NCI-H1105 treated with DMSO at 0.1 percent for 48 hours (cell line): ENCODE data around the gene REXO5.

Source experiments
- DNase-seq: peaks from one replicate; lab custom pipeline; 2025; lab: John Stamatoyannopoulos, UW

REXO5 gene

DNA sequence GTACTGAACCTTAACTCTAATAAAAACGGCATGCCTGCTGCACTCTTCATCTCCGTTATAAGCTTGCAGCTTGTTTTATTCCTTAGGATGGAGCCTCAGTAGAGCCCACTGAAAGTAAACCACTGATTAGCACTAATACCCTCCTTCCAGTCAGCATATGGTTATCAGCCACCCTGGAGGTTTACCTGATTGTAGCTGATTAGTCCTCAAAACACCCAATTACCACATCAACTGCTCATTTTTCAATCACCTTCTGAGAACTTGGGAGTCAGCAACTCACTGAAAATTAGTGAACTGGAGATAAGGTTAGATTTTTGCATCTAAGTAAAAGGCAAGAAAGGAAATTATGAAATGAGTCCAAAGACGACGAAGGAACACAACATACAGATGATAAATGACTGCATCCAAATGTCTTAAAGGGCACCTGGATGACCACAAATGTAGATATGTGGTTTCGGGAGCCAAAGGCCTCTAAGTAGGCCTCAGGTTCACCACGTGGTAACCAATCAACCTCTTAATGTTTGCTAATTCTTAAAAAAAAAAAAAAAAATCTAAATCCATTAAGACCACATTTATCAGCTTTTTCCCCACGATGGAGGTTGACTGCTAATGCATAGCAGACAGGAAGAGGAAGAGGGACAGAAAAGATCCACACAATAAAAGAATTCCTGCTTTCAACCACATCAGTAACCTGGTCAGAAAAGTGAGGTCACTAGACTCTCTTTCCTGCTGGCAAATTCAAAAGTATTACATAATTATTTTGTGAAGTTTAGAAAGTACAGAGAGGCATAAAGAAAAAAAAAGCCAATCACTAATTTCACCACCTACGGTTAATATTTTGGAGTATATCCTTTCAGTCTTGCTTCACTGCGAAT, 65.9 kb downstream of the REXO5 start:
- no peak for DNase-seq

DNA sequence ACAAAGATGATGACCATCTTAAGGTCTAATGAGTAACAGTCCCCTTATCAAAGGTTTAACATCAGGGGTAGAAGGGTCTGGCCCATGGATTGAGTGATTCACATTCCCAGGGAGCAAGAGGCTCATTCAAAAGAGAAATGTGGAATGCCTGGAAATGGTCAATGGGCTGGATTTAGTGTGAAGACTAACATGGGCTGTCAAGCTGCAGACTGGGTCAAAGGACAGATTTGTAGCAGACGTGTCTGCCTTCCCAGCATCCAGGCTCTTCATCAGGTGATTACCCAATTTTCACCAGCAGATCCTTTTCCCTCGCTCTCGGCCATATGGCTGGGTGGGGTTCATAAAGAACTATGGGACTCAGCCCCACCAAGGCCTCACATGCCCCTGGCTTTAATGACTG, 67.0 kb downstream of the REXO5 start:
- DNase-seq, result no peak

DNA sequence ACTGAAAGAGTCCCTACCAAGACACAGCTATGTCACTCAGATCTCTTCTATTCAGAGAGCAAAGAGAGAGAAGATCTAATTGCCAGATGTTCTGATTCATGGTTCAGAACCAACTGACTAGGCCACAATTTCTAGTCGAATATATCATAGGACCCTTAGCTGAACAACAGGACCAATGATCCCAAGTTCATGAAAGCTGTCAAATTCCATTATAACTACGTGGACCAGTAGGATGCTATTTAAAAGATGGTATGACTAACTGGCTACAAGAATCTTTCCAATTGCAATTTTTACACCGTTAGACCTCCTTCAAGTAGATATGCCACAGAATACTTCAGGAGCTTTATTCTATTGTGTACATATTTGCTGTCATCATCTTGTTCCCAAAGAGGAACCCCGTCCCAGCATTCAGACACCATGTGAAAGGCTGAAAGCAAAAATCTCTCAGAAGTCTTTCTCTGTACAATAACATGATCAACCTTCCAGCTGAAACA, 67.8 kb downstream of the REXO5 start:
- DNase-seq, result no peak

DNA sequence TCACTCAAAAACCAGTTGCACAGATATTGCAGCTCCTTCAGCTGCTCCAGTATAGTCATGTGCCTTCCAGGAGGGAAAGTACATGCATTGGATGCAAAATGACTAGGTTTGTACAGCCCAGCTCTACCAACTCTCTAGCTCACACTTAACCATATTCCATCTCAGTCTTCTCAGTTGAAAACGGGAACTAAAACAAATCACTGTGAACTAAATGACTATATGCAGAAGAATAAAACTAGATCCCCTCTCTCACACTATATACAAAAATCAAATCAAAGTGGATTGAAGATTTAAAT, 69.0 kb downstream of the REXO5 start:
- DNase-seq, result no peak

DNA sequence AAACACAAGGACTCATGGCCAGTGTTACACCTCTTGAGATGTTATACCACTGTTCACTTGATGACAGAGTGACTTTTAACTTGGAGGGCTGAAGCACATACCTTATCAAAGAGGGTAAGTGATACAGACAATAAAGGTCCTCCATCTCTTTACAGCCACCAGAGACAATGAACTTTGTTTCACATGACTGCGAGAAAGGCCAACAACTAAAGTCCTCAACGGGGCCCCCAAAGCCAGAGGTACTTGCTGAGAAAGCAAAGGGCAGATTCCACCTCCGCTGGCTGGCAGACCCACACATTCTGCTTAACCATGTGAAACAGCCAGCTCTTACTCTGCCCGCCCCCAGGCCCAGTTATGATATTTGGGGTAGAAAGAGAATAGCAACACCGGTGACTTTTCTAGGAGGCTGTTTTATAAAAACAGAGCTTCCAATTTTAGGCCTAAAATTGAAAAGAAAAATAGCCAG, 72.4 kb downstream of the REXO5 start:
- no peak for DNase-seq

DNA sequence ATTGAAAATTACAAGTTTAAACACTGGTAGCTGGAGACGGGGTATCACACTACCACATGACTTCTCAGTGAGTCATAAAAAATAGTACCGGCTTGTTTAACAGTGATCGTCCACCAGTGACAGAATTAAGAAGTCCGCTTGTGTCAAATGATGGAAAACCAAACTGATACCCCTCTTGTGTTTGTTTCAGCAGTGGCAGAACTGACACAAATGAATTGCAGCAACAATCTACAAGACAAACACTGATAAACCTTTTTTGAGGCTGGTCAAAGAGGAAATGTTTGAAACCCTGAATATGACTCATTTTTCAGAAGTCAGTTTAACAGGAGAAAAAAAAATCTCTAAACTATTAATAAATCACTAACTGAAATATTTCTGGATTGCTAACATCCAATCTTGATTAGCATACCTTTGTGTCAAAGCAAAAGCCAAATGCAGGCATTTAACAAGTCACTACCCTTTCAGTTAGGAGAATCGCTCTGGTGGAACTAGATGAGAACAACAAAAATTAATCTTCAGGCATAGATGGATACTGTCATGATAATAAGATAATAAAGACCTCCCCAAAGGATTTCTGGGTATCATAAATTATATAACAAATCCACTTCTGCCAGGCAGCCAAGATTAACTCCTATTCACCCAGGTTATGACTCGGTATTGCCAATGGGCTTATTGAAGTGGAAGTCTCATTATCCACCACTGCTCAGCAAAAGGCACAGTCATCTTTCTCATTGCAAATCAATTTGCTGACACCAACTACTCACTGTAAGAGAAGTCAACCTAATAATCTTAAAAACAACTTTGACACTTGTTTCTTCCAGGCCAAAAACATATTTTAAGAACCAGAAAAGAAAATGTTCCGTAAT, 73.1 kb downstream of the REXO5 start:
- DNase-seq, result no peak

DNA sequence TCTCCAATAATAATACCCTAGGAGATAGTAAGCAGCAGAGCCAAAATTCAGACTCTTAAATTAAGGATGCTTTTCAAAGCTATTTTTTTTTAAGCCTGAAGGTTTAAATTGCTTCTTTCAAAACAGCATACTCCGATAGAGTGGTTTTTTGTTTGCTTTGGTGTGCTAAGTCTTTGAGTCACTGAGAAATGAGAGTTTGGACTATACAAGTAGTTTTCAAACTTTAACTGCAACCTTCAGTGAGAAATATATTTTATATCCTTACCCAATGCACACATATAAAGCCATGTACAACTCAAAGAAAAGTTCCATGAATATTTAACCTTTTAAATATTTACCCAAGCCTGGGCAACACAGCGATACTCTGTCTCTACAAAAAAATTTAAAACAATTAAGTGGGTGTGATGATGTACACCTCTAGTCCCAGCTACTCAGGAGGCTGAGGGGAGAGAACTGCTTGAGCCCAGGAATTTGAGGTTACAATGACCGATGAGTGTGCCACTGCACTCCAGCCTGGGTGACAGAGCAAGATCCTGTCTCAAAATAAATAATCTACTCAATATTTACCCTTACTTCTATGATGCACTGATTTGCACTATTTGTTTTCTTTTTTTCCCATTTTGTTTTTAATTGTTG, 74.7 kb downstream of the REXO5 start:
- DNase-seq, result no peak

DNA sequence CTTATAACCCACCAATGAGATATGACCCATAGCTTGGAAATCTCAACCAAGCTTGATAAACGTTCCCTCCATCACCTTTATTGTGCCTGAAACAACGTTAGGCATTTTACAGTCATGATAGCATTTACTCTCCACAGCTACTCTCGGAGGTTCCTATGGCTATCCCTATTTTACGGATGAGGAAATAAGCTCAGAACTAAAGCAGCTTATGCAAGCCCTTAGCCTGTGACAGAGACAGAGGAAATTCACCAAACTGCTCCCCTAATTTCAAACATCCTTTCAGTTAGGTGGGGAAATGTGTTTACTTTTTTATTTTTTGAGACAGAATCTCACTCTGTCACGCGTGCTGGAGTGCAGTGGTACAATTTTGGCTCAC, 75.2 kb downstream of the REXO5 start:
- no peak for DNase-seq

DNA sequence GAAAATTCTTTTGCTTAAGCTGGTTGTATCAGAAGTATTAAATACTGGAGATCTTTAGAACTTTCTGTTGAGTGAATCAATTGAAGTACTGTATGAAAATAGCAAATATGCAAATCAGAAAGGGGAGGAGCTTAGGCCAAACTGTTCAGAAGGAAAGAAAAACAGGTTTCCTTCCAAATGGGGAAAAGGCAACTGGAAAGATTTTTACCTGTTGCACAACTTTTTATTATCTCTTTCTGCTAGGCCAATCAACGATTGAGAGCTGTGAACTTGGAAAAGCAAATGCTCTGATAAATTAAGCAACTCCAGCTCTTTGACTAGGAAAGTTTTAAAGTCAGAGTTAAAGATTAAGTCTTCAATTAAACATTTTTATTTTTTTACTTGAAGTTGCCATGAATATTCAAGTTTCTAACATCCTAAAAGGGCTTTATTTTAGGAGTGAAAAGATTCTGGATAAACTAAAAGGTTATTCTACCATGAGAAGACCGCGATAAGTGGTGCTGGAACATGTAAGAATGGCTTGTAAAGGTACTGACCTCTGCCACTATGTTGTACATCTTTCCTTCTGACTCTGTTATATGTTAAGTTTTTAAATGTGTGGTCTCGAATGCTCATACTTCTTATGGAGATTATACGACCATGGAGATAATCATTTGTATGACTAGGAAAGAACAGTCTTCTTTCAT, 77.4 kb downstream of the REXO5 start:
- no peak for DNase-seq

DNA sequence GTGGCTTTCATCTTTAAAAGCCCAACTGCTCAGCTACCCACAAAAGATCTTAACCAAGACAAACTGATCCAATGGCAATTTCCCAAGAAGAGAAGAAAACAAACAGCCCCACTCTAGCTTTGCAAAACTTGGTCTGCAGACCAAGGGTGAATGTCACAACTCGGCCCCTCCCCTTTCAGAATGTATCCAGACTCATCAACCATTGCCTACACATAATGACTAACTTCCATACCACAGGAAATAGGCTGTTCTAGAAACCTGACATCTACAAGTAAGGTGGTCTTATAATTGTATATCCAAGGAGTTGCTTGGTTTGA, 77.9 kb downstream of the REXO5 start:
- DNase-seq, result no peak

DNA sequence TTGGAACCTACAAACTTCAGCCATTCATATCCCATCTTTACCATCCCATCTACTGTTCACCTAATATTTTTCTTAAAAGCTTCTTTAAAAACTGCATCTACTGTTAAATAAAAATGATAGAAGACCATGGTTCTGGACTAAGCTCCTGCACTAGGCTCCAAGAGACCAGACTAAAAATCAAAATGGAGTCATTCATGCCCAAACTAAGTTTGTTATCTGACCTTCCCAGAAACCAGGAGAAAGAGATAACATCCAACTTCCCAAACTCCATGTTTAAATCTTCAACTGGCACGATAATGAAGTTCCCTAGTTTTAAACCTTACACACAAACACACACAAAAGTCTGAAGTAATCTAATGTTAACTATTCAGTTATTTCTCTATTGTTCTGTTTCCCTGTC, 80.0 kb downstream of the REXO5 start:
- DNase-seq, result no peak

DNA sequence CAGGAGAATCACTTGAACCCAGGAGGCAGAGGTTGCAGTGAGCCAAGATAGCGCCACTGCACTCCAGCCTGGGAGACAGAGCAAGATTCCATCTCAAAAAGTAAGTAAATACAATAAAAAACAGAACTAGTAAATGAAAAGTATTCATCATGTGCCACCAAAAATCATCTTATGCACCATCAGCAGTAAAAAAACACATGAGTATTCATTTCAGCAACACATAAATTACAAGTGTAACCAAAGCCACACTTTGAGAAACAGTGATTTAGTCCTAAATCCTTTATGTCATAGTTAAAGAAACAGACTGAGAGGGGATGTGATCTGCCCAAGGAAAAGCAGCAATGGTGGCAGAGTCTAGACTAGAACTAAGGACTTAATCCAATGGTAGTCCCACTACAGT, 80.9 kb downstream of the REXO5 start:
- DNase-seq, result no peak

DNA sequence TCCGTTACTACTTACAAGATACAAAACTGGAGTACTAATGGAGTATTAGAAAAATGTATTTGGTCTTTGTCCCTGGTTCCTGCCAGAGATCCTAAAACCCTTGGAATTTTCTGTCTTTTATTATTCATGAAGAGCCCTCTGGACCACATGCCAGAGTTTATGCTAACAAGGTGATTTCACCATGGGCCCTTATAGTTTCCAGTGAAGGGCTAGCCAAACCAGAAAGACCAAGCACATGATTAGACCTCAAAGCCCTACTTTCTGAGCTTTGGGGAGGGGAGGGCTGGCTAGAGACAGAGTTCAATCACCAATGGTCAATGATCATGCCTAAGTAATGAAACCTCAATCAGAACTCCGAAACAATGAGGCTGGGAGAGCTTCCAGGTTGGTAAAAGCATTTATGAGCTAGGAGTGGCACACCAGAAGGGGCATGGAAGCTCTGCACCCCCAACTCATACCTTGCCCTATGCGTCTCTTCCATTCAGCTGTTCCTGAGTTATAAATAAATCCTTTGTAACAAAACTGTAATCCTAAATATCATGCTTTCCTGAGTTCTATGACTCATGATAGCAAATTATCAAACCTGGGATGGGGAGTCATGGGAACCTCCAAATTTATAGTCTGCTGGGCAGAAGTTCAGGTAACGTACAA, 83.4 kb downstream of the REXO5 start:
- no peak for DNase-seq

DNA sequence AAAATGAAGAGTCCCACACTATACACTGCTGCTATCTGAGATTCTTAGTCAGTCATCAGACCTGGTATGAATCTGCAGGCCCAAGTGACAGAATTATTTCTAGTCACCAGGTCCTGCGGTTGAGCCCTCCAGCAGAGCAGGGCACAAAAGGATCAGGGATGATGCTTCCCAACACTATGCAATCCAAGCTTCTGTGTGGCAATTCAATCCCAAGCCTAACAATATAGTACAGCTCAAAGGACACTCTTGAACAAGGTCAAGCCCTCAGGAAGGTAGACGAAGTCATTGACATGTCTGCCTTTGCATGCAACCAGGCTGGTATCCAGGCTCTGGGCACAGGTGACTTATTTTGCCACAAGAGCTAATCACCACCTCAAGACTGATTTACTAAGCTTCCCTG, 88.1 kb downstream of the REXO5 start:
- no peak for DNase-seq

DNA sequence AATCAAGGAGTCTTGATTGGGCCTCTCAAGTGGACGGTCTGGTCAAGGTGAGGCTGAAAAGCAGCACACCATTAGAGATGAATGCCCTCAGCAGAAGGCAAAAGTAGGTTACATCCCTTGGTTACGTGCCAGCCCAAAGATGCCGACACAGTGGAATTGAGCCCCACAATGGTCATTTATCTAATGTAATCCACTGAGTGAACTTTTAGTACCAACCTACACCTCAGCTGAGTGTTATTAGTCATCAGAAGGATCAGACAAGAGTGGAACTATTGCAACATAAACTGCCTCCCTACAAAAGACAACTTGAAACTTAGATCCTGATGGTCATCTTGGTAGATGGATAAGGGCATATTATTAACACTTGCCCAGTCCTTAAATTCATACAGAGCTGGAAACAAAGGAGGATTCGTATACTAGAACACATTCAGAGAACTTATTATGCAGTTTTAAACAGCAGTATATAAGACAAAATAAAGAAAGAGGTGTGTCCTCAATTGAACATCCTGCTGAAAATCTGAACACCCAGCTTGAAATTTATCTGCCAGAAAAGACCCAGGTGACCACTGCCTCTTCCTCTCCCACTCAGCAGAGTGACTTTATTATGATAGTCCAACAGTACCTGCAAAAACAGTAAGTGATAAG, 91.0 kb downstream of the REXO5 start:
- DNase-seq, result no peak

DNA sequence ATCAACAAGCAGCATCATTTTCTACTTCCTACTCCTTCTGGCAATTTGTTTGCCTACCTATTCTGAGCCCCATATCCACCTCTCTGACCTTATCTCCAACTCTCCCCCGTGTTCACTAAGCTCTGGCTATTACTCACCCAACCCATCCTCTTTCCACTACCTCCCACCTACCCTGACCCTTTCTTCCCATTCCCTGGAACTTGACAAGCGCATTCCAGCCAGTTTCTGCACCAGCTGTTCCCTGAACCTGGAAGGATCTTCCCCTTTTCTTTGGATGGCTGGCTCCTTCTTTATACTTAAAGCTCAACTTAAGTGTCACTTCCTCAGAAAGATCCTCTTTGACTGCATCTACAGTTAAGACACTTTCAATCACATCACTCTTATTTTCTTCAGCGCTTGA, 91.6 kb downstream of the REXO5 start:
- DNase-seq, result no peak

DNA sequence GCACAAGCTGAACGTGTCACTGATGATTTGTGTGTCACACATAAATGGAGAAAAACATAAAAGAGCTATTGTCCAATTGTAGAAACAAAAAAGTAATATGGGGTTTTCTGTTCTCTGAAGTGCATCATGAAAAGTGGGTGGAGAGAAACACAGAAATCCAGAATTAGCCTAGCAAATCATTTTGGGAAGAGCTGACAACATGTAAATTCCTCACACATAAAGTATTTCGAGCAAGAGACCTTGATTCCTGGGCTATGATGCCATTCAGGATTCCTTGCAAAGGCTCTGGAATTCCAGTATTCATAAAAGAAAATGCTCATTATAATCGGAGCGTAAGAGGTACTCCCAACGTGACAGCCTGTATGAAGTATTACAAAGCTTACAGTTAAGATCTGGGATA, 92.7 kb downstream of the REXO5 start:
- no peak for DNase-seq
